Testis (tissue), 3 donors: ENCODE results near the gene MFSD12. TPM values are rescaled to one million over a fixed set of nuclear protein-coding genes. Genes with fewer than 3 reads are reported as not detected.

Source experiments
- DNase-seq: peaks from one replicate; pipeline ENCODE4 v3.0.0-alpha.2; 2019
- H3K27ac ChIP-seq, 2 donors: fragments of 200-600 bp; sonication (generic); one replicate each; pipeline ENCODE4 v1.5.1; 2019
- H3K27me3 ChIP-seq: fragments of 200-600 bp; sonication (generic); one replicate; pipeline ENCODE4 v1.5.1; 2019
- H3K36me3 ChIP-seq: fragments of 200-600 bp; sonication (generic); one replicate; pipeline ENCODE4 v1.5.1; 2017; ENCODE audit warnings: low read depth; ENCODE audit errors: missing control alignments
- H3K4me1 ChIP-seq: fragments of 200-600 bp; sonication (generic); one replicate; pipeline ENCODE4 v1.5.1; 2019
- H3K4me3 ChIP-seq, 2 donors: fragments of 200-600 bp; sonication (generic); one replicate each; pipeline ENCODE4 v1.5.1; 2017 to 2019
- H3K9me3 ChIP-seq: fragments of 200-600 bp; sonication (generic); one replicate; pipeline ENCODE4 v1.5.1; 2017
- POLR2A ChIP-seq: fragments of 450-650 bp; IDR thresholded peaks from one replicate; pipeline ENCODE4 v1.6.1; 2017; ENCODE audit warnings: antibody characterized with exemption, mild to moderate bottlenecking, moderate library complexity
- WGBS, 2 donors: methylation state at CpG; one replicate each; pipeline ENCODE4 v1.1.5; 2018; 5-methylcytosine and 5-hydroxymethylcytosine counted together
- intact Hi-C: fragments of 100-400 bp; cut with DNase I; formaldehyde crosslinking; loops from one replicate; pipeline ENCODE4 v1.15.1; 2023; ENCODE audit warnings: low total_unique reads
- polyA plus RNA-seq: library from polyadenylated mRNA; stranded (reverse); fragments of 350-450 nt; fragmentation: Illumina TruSeq; extraction: RNeasy Lipid Tissue Mini Kit (QIAGEN cat#74804); gene quantifications from one replicate; pipeline ENCODE4 v1.2.3, GENCODE V29; 2014; ENCODE audit warnings: low read depth, low replicate concordance; ENCODE audit not compliant: insufficient read depth
- total RNA-seq, 2 donors: library from RNA; depleted of rRNA; stranded (reverse); fragments of >200 nt; gene quantifications; one replicate each; pipeline ENCODE4 v1.2.3, GENCODE V29; 2016
- TF ChIP-seq, protein P1 (sequence below), 3 experiments: fragments of 450-650 bp in 2 of 3; fragments of 200-600 bp in 1 of 3; sonication (generic) in 1 of 3; IDR thresholded peaks; one replicate each; pipeline ENCODE4 v1.5.1; 2016 to 2019; ENCODE audit warnings: antibody characterized with exemption in 3 of 3, mild to moderate bottlenecking in 2 of 3, moderate library complexity in 1 of 3

MFSD12 gene
- total and polyA plus RNA-seq, 3 donors from 2014 or later: 32.8 to 95.1 (median 83.9) TPM

DNA sequence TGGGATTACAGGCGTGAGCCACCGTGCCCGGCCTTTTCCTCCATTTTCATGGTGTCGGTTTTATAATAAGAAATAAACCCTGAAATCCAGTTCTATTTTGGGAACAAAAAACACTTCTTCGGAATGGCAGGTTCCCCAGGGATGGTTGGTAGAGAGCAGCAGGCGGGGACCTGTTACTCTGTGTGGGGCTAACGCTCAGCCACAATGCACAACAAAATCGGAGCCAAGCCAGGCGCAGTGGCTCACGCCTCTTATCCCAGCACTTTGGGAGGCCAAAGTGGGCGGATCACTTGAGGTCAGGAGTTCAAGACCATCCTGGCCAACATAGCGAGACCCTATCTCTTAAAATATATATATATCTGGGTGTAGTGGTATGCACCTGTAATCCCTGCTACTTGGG lies 43.6 kb upstream of the MFSD12 start:
- no peak for TF ChIP-seq POLR2A
- TF ChIP-seq, protein P1, sequence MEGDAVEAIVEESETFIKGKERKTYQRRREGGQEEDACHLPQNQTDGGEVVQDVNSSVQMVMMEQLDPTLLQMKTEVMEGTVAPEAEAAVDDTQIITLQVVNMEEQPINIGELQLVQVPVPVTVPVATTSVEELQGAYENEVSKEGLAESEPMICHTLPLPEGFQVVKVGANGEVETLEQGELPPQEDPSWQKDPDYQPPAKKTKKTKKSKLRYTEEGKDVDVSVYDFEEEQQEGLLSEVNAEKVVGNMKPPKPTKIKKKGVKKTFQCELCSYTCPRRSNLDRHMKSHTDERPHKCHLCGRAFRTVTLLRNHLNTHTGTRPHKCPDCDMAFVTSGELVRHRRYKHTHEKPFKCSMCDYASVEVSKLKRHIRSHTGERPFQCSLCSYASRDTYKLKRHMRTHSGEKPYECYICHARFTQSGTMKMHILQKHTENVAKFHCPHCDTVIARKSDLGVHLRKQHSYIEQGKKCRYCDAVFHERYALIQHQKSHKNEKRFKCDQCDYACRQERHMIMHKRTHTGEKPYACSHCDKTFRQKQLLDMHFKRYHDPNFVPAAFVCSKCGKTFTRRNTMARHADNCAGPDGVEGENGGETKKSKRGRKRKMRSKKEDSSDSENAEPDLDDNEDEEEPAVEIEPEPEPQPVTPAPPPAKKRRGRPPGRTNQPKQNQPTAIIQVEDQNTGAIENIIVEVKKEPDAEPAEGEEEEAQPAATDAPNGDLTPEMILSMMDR (IDR thresholded peaks at IDR 0.05): no peak
- 72 to 84% methylated on average over 10 to 12 of the region's 12 CpGs for WGBS, 2 donors
- no peaks in the 10 kb centered on the region for H3K36me3 ChIP-seq
- no peak overlapping the region for H3K27ac ChIP-seq
- intact Hi-C loops: no loop called here
- no peaks in the 10 kb centered on the region for H3K27me3 ChIP-seq
- H3K4me3 ChIP-seq: no peak overlapping the region
- H3K9me3 ChIP-seq: no peaks in the 10 kb centered on the region
- no peak for DNase-seq
- H3K4me1 ChIP-seq: peaks cover under 1% of the 10 kb centered on the region

DNA sequence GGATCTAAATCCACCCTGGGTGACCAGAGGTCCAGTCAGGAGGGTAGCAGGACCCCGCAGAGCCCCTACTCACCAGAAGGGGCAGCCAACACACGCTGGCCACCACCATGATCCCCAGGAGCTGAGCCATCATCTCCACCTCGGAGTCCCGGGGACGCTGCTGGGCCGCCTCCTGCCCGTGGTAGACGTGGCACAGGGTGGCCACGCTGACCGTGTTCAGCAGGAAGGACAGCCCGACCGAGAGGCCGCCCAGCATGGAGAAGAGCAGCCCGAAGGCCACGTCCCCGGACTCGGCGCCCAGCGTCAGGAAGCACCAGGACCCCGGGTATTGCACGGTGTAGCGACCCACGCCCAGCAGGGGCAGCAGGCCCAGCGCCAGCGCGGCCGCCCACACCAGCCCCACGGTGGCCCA lies 42.4 kb upstream of the MFSD12 start:
- Histone ChIP-seq H3K4me1 (no peaks in the 10 kb centered on the region), H3K27ac (no peak overlapping the region), H3K4me3 (peak overlapping the region; percentile 15 to 29), H3K36me3 (no peaks in the 10 kb centered on the region), H3K9me3 (no peaks in the 10 kb centered on the region), H3K27me3 (no peaks in the 10 kb centered on the region)
- WGBS, 2 donors: 82% methylated on average over 16 of the region's 28 CpGs; no CpG with 5 or more reads in 1 of the 2 donors
- no peak for DNase-seq
- TF ChIP-seq, protein P1 (IDR thresholded peaks at IDR 0.05): no peak
- TF ChIP-seq POLR2A: no peak
- intact Hi-C loops: no loop called here

DNA sequence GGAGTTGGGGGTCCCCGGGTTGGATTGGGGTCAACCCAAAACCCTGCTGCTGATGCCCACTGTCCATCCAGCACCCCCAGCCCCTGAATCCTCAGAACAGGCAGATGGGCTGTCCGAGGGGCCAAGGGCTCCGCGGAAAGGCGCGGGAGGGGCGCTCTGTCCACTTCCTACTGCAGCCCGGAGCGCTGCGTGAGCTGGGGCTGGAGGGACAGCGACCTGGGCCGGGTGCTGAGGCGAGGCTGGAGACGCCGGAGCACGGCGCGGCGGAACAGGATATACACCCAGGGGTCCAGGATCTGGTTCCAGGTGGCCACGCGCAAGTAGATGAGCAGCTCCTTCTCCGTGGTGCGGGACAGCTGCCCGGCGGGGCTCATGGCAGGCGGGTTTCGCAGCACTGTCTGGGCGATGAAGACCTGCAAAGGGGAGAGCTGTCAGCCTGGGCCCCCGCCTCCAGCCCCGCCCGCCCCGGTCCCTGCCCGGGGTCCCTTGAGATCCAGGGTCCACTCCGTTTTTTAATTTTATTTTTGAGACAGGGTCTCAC lies 38.2 kb upstream of the MFSD12 start:
- Histone ChIP-seq H3K27ac (no peak overlapping the region), H3K4me3 (no peak overlapping the region), H3K9me3 (no peaks in the 10 kb centered on the region), H3K4me1 (no peaks in the 10 kb centered on the region), H3K27me3 (no peaks in the 10 kb centered on the region), H3K36me3 (no peaks in the 10 kb centered on the region)
- intact Hi-C loops: no loop called here
- 69 to 83% methylated on average over 29 to 34 of the region's 34 CpGs for WGBS, 2 donors
- DNase-seq: no peak
- TF ChIP-seq, protein P1 (IDR thresholded peaks at IDR 0.05): no peak
- no peak for TF ChIP-seq POLR2A

DNA sequence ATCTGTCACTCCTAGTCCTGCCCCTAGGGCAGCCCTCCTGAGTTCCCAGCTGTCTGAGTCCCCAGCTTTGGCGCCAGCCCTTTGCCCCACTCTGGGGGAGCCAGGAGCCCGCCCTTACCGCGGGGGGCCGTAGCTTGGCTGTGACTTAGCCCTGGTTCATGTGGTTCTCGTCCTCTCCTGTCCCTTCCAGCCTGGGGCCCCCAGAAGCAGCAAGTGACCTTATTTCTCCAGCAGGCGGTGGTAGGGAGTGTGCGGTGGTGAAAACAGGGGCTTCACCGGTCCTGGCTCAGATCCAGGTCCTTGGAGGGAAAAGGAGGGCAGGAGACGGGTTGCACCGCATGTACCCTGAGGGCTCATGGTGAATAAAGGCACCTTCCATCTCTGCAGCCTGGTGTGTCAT lies 35.8 kb upstream of the MFSD12 start:
- no peak for DNase-seq
- WGBS, 2 donors: 48 to 59% methylated on average over 11 of the region's 11 CpGs
- Histone ChIP-seq H3K4me1 (no peaks in the 10 kb centered on the region), H3K27ac (no peak overlapping the region), H3K36me3 (no peaks in the 10 kb centered on the region), H3K9me3 (no peaks in the 10 kb centered on the region), H3K4me3 (no peak overlapping the region), H3K27me3 (no peaks in the 10 kb centered on the region)
- TF ChIP-seq, protein P1 (IDR thresholded peaks at IDR 0.05): no peak
- TF ChIP-seq POLR2A: no peak
- intact Hi-C loops: no loop called here
